Muscle layer of colon (tissue), 2 donors: Measurements from ENCODE around the gene IVD.

Experiments
- H3K27ac ChIP-seq: one replicate; pipeline ENCODE4 v1.7.0; 2013; ENCODE audit warnings: low read depth, mild to moderate bottlenecking, low read length, moderate library complexity
- H3K27me3 ChIP-seq, 2 donors: one replicate each; pipeline ENCODE4 v1.7.0; 2013; ENCODE audit warnings: low read length in 2 of 2, mild to moderate bottlenecking in 2 of 2; ENCODE audit not compliant: insufficient read depth in 2 of 2, control insufficient read depth in 1 of 2
- H3K36me3 ChIP-seq: one replicate; pipeline ENCODE4 v1.7.0; 2013; ENCODE audit warnings: mild to moderate bottlenecking, low read length; ENCODE audit not compliant: insufficient read depth
- H3K4me1 ChIP-seq: one replicate; pipeline ENCODE4 v1.7.0; 2013; ENCODE audit warnings: mild to moderate bottlenecking, low read length; ENCODE audit not compliant: insufficient read depth
- H3K4me3 ChIP-seq, 2 donors: one replicate each; pipeline ENCODE4 v1.7.0; 2013; ENCODE audit warnings: low read length in 2 of 2, low read depth in 1 of 2, mild to moderate bottlenecking in 1 of 2, moderate library complexity in 1 of 2
- H3K9ac ChIP-seq: one replicate; pipeline ENCODE4 v1.7.0; 2013; ENCODE audit warnings: low read length
- H3K9me3 ChIP-seq: one replicate; pipeline ENCODE4 v1.7.0; 2013; ENCODE audit warnings: mild to moderate bottlenecking, low read length
- donor health status: abdominal sarcoma.
- donor health status: Adenocarcinoma of cecum.

IVD gene

GRCh38 chr15:40405501-40406381 is at the start of gene IVD:
TSS of gene IVD (plus strand) at chr15:40405795. CDS start at chr15:40405828, 33 bp downstream.
- Histone ChIP-seq H3K27ac (peak within 1 kb of the TSS; percentile 95), H3K4me3 (peak within 1 kb of the TSS; percentile 70 to 87), H3K9ac (peak within 1 kb of the TSS; percentile 86), H3K4me1 (peaks cover 20% of the 10 kb centered on the region), H3K27me3 (no peaks in the 10 kb centered on the region), H3K36me3 (peaks cover 26% of the 10 kb centered on the region), H3K9me3 (no peaks in the 10 kb centered on the region)

DNA sequence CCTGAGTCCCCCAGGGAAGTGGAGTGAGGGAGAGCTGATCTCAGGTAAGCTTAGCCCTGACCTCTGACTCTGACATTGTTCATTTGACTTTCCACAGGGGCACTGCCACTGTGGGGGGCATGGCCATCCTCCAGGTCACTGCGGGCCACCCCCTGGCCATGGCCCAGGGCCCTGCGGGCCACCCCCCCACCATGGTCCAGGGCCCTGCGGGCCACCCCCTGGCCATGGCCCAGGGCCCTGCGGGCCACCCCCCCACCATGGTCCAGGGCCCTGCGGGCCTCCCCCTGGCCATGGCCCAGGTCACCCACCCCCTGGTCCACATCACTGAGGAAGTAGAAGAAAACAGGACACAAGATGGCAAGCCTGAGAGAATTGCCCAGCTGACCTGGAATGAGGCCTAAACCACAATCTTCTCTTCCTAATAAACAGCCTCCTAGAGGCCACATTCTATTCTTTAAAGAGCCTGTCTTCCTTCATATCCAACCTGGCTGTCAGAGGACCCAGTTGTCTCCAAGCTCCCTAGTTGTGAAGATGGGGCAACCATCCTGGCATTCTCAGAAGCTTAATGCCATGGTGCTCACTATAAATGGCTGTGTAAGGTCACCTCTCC is 49.5 kb upstream of the IVD start:
- H3K27ac ChIP-seq, result no peak overlapping the region
- no peak overlapping the region for H3K4me3 ChIP-seq
- no peaks in the 10 kb centered on the region for H3K36me3 ChIP-seq
- H3K27me3 ChIP-seq, result peaks cover 0 to 7% of the 10 kb centered on the region in 2 donors
- H3K4me1 ChIP-seq, result no peaks in the 10 kb centered on the region
- no peaks in the 10 kb centered on the region for H3K9me3 ChIP-seq
- H3K9ac ChIP-seq, result no peak overlapping the region

DNA sequence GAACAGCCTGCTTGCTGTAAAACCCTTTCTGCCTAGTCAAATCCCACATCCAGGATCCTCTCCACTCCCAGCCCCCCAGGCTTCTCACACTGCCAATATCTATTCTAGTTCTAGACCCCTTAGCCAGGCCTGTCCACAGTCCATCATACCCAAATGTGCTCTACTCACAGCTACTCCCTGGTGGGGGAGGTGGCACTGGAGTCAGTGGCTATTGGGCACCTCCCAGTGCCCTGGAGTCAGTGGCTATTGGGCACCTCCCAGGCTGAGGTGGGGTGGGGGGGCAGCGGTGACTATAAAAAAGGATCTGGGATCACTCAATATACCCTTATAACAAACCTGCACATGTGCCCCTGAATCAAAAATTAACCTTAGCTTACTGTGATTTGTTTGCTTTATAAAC is 48.3 kb upstream of the IVD start:
- Histone ChIP-seq H3K27ac (no peak overlapping the region), H3K27me3 (peaks cover 0 to 7% of the 10 kb centered on the region in 2 donors), H3K4me1 (no peaks in the 10 kb centered on the region), H3K36me3 (no peaks in the 10 kb centered on the region), H3K4me3 (no peak overlapping the region), H3K9ac (no peak overlapping the region), H3K9me3 (no peaks in the 10 kb centered on the region)

DNA sequence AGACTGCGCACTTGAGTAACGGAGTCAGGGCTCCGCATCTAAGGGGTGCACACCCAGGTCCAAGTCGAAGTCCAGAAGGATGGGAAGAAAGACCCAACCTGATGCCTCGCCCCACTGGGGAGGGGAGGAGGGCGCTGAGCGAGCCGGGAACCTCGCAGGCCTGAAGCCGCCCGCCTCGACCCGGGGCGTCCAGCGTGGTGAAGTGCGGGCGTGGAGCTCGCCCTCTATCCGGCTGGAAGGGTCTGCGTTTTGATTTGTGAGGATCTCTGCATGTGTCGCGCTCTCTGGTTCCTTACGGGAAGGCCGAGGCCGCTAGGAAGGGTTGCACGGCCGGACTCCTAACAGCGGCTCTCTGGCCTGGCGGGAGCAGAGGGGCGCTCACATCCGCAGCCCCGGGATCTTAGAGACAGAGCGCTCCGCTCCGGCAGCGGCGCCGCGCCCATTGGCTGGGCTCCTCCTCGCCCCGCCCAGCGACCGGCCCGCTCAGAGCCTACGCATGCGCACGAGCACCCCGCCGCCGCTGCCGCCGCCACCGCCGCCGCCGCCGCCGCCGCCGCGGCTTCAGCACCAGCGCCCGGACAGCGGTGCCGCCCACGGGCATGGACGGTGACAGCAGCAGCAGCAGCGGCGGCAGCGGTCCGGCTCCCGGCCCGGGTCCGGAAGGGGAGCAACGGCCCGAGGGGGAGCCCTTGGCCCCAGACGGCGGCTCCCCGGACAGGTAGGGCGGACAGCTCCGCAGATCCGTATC is 47.7 kb upstream of the IVD start, which contains the start of gene DISP2:
Gene DISP2 (plus strand): TSS at position 497 of the 748 bp plus-strand sequence. CDS start 103 bp downstream, at position 600.
- H3K4me3 ChIP-seq, result peak within 1 kb of the TSS; percentile 57
- no peak within 1 kb of the TSS for H3K27ac ChIP-seq
- H3K36me3 ChIP-seq, result no peaks in the 10 kb centered on the region
- H3K27me3 ChIP-seq, result peaks cover 0 to 7% of the 10 kb centered on the region in 2 donors
- H3K9me3 ChIP-seq, result no peaks in the 10 kb centered on the region
- H3K4me1 ChIP-seq, result no peaks in the 10 kb centered on the region
- no peak within 1 kb of the TSS for H3K9ac ChIP-seq

DNA sequence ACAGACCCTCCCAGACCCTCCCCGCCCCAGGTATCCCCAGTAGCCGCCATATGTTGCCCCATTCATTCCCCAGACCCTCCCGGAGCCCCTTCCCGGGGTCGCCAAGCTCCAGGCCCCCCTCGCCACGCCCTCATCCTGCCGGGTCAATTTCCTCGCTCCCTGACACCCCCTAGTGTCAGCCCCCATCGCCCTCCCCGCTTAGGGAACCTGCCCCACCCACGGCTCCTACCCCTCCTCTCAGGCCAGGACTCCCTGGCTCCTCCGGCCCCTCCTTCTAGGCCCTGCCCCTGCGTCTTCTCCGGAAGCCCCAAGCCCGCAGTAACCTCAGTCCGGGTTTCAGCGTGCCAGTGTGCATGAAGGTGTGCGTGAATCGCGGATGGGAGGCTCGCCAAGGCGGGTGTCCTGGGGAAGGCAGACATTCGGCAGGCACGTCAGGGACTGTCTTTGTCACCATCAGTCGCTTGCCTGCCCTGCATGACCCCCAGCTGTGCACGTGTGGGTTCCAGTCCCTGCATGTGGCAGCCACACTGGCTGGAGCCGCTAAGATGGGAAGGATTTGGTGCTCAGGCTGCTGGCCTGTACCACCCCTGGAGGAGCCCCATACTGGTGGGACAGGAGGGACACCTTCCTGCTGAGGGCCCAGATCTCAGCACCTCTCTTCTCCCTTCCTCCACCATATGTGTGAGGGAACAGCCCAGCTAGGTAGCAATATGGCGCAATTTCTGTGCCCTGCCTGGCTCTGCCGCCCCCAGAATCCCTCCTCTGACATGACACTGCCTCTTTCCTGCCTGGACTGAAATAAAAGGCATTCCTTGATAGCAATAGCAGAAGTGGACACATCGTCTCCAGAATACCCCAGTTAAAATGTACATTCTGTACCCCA is 46.9 kb upstream of the IVD start:
- H3K27ac ChIP-seq, result no peak overlapping the region
- H3K27me3 ChIP-seq, result peaks cover 0 to 7% of the 10 kb centered on the region in 2 donors
- no peaks in the 10 kb centered on the region for H3K36me3 ChIP-seq
- no peaks in the 10 kb centered on the region for H3K9me3 ChIP-seq
- peak overlapping the region; percentile 31 to 57 for H3K4me3 ChIP-seq
- H3K9ac ChIP-seq, result no peak overlapping the region
- no peaks in the 10 kb centered on the region for H3K4me1 ChIP-seq

DNA sequence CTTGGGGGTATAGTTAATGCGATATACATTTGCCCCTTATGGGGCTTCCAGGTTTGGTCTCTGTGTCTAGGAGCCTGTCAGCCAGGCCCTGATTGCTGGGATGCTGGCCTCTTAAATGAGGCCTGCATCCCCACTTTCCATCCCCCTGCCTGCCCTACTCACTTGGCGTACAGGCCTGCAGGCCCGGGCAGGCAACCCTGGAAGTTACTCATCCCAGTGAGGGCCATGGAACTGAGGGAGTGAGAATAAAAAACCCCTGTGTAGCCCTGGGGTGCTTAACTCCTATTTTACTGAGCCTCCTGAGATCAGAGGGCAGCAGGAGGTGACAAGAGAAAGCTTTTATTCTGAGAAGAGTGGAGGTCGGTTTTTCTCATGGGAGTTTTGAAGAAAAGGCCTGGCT is 45.6 kb upstream of the IVD start:
- Histone ChIP-seq H3K27ac (no peak overlapping the region), H3K9me3 (no peaks in the 10 kb centered on the region), H3K4me1 (no peaks in the 10 kb centered on the region), H3K4me3 (no peak overlapping the region), H3K36me3 (no peaks in the 10 kb centered on the region), H3K27me3 (peaks cover 0 to 7% of the 10 kb centered on the region in 2 donors), H3K9ac (no peak overlapping the region)

- H3K27ac ChIP-seq, result no peak overlapping the region
- H3K4me3 ChIP-seq, result no peak overlapping the region
- H3K27me3 ChIP-seq, result peaks cover 0 to 7% of the 10 kb centered on the region in 2 donors
- no peaks in the 10 kb centered on the region for H3K9me3 ChIP-seq
- H3K9ac ChIP-seq, result no peak overlapping the region
- peaks cover 3% of the 10 kb centered on the region for H3K4me1 ChIP-seq
- no peaks in the 10 kb centered on the region for H3K36me3 ChIP-seq
Observed at GRCh38 chr15:40361640-40362039, 44.0 kb upstream of the IVD start.

DNA sequence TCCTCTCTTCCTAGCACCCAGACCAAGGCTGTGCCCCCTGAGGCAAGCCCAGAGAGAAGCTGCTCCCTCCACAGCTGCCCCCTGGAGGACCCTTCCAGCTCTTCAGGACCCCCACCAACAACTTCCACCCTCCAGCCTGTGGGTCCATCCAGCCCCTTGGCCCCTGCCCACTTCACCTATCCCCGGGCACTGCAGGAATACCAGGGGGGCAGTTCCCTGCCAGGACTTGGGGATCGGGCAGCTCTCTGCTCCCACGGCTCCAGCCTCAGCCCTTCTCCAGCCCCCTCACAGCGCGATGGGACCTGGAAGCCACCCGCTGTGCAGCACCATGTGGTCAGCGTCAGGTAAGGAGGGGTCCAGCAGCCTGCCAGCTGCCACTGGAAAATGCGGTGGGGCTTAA is 42.0 kb upstream of the IVD start:
- no peak overlapping the region for H3K9ac ChIP-seq

GRCh38 chr15:40364251-40364650 is 41.3 kb upstream of the IVD start:
- no peaks in the 10 kb centered on the region for H3K9me3 ChIP-seq
- no peak overlapping the region for H3K4me3 ChIP-seq
- H3K27me3 ChIP-seq, result no peaks in the 10 kb centered on the region
- no peaks in the 10 kb centered on the region for H3K36me3 ChIP-seq
- H3K27ac ChIP-seq, result no peak overlapping the region
- peaks cover 20% of the 10 kb centered on the region for H3K4me1 ChIP-seq
- H3K9ac ChIP-seq, result no peak overlapping the region

More for the DNA sequence above, 42.0 kb upstream of the IVD start:
- Histone ChIP-seq H3K4me3 (no peak overlapping the region), H3K27me3 (peaks cover 0 to 5% of the 10 kb centered on the region in 2 donors), H3K27ac (no peak overlapping the region), H3K4me1 (peaks cover 20% of the 10 kb centered on the region), H3K9me3 (no peaks in the 10 kb centered on the region), H3K36me3 (no peaks in the 10 kb centered on the region)

DNA sequence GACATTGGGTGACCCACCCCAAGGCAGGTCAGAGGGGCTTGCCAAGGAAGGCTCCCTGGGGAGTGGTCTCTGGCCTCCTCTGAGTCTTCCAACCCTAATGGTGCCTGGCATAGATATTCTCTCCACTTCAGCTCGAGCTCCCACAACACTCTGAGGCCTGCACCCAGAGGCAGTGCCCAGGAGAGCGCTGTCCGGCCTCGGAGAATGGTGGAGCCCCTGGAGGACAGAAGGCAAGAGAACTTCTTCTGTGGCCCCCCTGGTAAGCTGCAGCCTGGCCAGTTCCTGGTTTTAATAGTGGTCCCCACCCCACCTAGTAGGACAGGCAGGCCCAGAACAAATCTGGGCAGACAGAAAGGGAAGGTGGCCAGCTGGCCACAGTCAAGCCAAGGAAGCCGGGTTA is 40.6 kb upstream of the IVD start:
- peaks cover 20% of the 10 kb centered on the region for H3K4me1 ChIP-seq
- no peak overlapping the region for H3K9ac ChIP-seq
- no peaks in the 10 kb centered on the region for H3K36me3 ChIP-seq
- no peak overlapping the region for H3K27ac ChIP-seq
- H3K27me3 ChIP-seq, result no peaks in the 10 kb centered on the region
- no peak overlapping the region for H3K4me3 ChIP-seq
- H3K9me3 ChIP-seq, result no peaks in the 10 kb centered on the region
